Common myeloid progenitor, CD34-positive (primary cell): ENCODE data around the gene TENM3.

ENCODE experiments used
- CTCF ChIA-PET: fragments of 350-600 bp; sonication (Branson Sonifier 250); formaldehyde crosslinking; loops from one replicate; lab custom pipeline; 2021; ENCODE audit warnings: antibody characterized with exemption; lab: Charles Lee
- POLR2A ChIA-PET: fragments of 350-600 bp; sonication (Branson Sonifier 250); formaldehyde crosslinking; loops from one replicate; lab custom pipeline; 2021; ENCODE audit warnings: antibody characterized with exemption; lab: Charles Lee
- DNase-seq, 3 donors: peaks; one replicate each; pipeline versions ENCODE4 v3.0.0 to v3.0.0-alpha.2; 2013
- H3K27ac ChIP-seq, 2 experiments: 1 replicate in 1 of 2; 2 replicates in 1 of 2; pipeline ENCODE4 v1.7.0; 2013; ENCODE audit warnings: inconsistent platforms in 2 of 2, low read length in 2 of 2, mild to moderate bottlenecking in 2 of 2, low read depth in 1 of 2, moderate library complexity in 1 of 2; ENCODE audit not compliant: severe bottlenecking in 2 of 2, insufficient read depth in 1 of 2, poor library complexity in 1 of 2
- H3K27me3 ChIP-seq, 5 experiments: replicated peaks in 2 of 5; 1 replicate in 3 of 5; 2 replicates in 2 of 5; pipeline versions ENCODE4 v1.6.1 to v1.7.0; 2013; ENCODE audit warnings: low read length in 4 of 5, mild to moderate bottlenecking in 2 of 5, moderate library complexity in 2 of 5, inconsistent platforms in 1 of 5; ENCODE audit not compliant: insufficient read depth in 5 of 5, control insufficient read depth in 4 of 5
- H3K36me3 ChIP-seq, 4 experiments: 1 replicate in 2 of 4; 2 replicates in 2 of 4; pipeline versions ENCODE4 v1.6.1 to v1.7.0; 2013; ENCODE audit warnings: low read length in 3 of 4, control low read depth in 1 of 4, mild to moderate bottlenecking in 1 of 4; ENCODE audit not compliant: control insufficient read depth in 4 of 4, insufficient read depth in 4 of 4
- H3K4me1 ChIP-seq, 4 experiments: 1 replicate in 3 of 4; 2 replicates in 1 of 4; pipeline versions ENCODE4 v1.6.1 to v1.7.1; 2013; ENCODE audit warnings: low read length in 3 of 4, mild to moderate bottlenecking in 3 of 4, control low read depth in 1 of 4, inconsistent platforms in 1 of 4, moderate library complexity in 1 of 4; ENCODE audit not compliant: control insufficient read depth in 4 of 4, insufficient read depth in 4 of 4; ENCODE audit errors: control extremely low read depth in 1 of 4
- H3K4me3 ChIP-seq, 7 experiments: 1 replicate in 4 of 7; 2 replicates in 3 of 7; pipeline versions ENCODE4 v1.5.1 to v1.7.0; 2013; ENCODE audit warnings: mild to moderate bottlenecking in 7 of 7, low read length in 6 of 7, moderate library complexity in 6 of 7, inconsistent platforms in 2 of 7, low read depth in 2 of 7, control low read depth in 1 of 7; ENCODE audit not compliant: insufficient read depth in 4 of 7, control insufficient read depth in 1 of 7; ENCODE audit errors: extremely low read depth in 1 of 7
- H3K9me3 ChIP-seq, 5 experiments: 1 replicate in 4 of 5; 2 replicates in 1 of 5; pipeline versions ENCODE4 v1.6.1 to v1.7.1; 2013; ENCODE audit warnings: low read length in 4 of 5, mild to moderate bottlenecking in 2 of 5, inconsistent platforms in 1 of 5, low read depth in 1 of 5, moderate library complexity in 1 of 5; ENCODE audit not compliant: control insufficient read depth in 4 of 5, insufficient read depth in 2 of 5; ENCODE audit errors: control extremely low read depth in 1 of 5
- WGBS: methylation state at CpG from one replicate; pipeline ENCODE4 v1.1.5; 2013; ENCODE audit not compliant: insufficient coverage; 5-methylcytosine and 5-hydroxymethylcytosine counted together

The TENM3 gene

DNA sequence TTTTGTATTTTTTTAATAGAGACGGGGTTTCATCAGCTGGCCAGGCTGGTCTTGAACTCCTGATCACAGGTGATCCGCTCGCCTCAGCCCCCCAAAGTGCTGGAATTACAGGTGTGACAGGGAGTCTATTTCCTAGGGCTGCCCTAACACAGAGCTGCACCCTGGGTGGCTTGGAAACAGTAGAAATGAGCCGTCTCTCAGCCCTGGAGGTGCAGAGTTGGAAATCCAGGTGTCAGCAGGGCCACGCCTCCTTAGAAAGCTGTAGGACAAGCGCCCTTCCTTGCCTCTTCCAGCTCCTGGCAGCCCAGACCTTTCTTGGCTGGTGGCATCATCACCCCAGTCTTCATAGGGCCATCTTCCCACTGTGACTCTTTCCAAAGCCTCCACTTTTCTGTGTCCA lies 602.4 kb downstream of the TENM3 start:
- no peak overlapping the region for H3K27ac ChIP-seq
- no peaks in the 10 kb centered on the region for H3K9me3 ChIP-seq
- no peaks in the 10 kb centered on the region for H3K27me3 ChIP-seq
- H3K4me3 ChIP-seq: no peak overlapping the region
- ChIA-PET CTCF (interaction anchor here (0.7 to 1.3 kb wide), 7 partner anchors 9 to 40 kb away, joined by 3 to 5 read pairs (median 3); no protein-coding TSS in a partner anchor), POLR2A (no interaction called here)
- no peaks in the 10 kb centered on the region for H3K36me3 ChIP-seq
- H3K4me1 ChIP-seq: peaks cover 3 to 52% (median 32%) of the 10 kb centered on the region in 4 experiments
- DNase-seq: no peak
- 97% methylated on average over 6 of the region's 6 CpGs for WGBS

DNA sequence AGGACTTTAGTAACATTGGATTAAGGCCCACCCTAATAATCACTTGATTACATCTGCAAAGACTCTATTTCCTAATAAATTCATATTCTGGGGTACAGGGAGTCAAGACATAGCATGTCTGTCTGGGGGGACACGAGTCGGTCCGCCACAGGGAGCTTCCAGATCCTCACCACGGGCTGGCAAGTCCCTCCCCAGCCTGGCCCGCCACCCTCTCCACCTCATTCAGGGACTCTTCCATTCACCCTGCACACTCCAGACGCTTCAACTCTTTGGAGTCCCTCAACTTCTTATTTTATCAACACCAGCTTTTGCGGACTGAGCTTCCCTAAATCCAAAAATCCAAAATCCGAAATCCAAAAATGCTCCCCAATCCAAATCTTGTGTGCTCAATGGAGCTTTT lies 602.8 kb downstream of the TENM3 start:
- 88% methylated on average over 8 of the region's 8 CpGs for WGBS
- POLR2A ChIA-PET: no interaction called here
- Histone ChIP-seq H3K27me3 (no peaks in the 10 kb centered on the region), H3K9me3 (no peaks in the 10 kb centered on the region), H3K4me3 (no peak overlapping the region), H3K36me3 (no peaks in the 10 kb centered on the region), H3K4me1 (peaks cover 3 to 52% (median 32%) of the 10 kb centered on the region in 4 experiments), H3K27ac (no peak overlapping the region)
- DNase-seq: peak in 2 of 3 donors; percentile 37 to 59
- CTCF ChIA-PET: interaction anchor here (0.8 to 1.3 kb wide), 5 partner anchors 10 to 35 kb away, joined by 3 to 5 read pairs (median 4); no protein-coding TSS in a partner anchor

DNA sequence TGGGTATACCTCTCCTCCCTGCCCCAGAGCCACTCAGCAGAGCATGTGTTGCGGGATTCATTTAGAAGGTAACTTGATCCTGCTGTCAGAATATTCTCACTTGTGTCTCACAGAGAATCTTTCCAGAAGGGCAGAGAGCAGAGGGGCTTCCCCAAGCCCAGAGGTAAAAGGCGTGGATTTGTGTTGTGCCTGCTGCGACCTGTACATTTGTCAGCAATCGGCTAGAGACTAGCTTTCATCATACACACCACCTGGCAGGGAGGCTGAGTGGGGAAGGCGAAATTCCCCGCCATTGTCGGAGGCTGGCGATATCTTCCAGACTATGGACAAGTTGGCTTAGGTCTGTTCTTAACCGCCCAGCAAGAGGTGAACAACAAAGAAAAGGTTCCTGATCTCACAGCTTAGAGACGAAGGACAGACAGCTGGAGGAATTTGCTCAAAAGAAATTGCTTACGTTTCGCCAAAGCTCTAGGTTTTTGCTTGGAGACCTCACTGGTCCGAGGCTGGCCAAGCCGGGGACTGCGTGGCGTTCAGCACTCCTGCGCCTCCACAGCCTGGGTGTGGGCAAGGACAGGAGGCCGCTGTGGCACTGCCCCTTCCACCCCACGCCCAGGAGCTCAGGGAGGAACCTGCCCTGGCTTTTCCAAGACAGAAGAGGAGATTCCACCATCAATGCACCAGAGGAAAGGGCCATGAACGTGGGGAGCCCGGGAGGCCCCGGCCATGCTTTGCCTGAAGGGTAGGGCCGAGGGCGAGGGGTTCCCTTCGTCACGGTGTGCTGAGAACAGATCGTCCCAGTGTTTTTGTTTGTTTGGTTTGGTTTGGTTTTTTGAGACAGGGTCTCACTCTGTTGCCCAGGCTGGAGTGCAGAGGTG lies 604.6 kb downstream of the TENM3 start:
- Histone ChIP-seq H3K27me3 (no peaks in the 10 kb centered on the region), H3K27ac (no peak overlapping the region), H3K4me1 (peaks cover 3 to 49% (median 31%) of the 10 kb centered on the region in 4 experiments), H3K4me3 (no peak overlapping the region), H3K9me3 (peaks cover 0 to under 1% (median 0%) of the 10 kb centered on the region in 5 experiments), H3K36me3 (no peaks in the 10 kb centered on the region)
- ChIA-PET POLR2A (no interaction called here), CTCF (interaction anchor here (1.1 kb wide), 1 partner anchor 19 kb away, joined by 4 read pairs; no protein-coding TSS in a partner anchor)
- no peak for DNase-seq
- 93% methylated on average over 21 of the region's 27 CpGs for WGBS

DNA sequence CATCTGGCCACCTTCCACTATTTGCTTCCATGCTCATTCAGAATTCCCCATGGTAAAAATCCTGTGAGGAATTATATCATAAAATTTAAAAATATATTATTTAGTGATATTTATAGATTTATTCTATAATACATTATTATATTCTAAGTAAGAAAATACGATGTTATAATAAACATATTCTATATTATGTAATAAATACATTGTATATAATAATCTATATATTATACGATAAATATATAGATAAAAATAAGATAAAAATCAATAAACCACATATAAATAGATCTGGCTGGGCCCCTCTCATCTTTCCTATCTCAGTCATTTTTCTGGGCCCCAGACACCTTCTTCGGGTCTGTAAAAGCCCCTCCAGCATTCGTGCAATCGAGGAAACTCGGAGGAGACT lies 605.5 kb downstream of the TENM3 start:
- POLR2A ChIA-PET: no interaction called here
- H3K4me3 ChIP-seq: no peak overlapping the region
- no peak for DNase-seq
- H3K36me3 ChIP-seq: no peaks in the 10 kb centered on the region
- H3K4me1 ChIP-seq: peaks cover 3 to 41% (median 26%) of the 10 kb centered on the region in 4 experiments
- H3K9me3 ChIP-seq: peaks cover 0 to 6% (median 0%) of the 10 kb centered on the region in 5 experiments
- 92% methylated on average over 4 of the region's 6 CpGs for WGBS
- H3K27me3 ChIP-seq: no peaks in the 10 kb centered on the region
- H3K27ac ChIP-seq: no peak overlapping the region
- CTCF ChIA-PET: interaction anchor here (1.1 kb wide), 1 partner anchor 20 kb away, joined by 4 read pairs; no protein-coding TSS in a partner anchor
